GM12892 (cell line): Measurements from ENCODE around the gene CHRD.

Experiments used
- DNase-seq: peaks from one replicate; pipeline ENCODE4 v3.0.0; 2011; ENCODE audit not compliant: insufficient read length
- FAIRE-seq: peaks from 2 replicates; lab custom pipeline; 2011; peaks lifted over from hg19 to GRCh38; lab: Jason Lieb, UNC
- POLR2A ChIP-seq: IDR thresholded peaks from 2 replicates; pipeline ENCODE4 v1.6.1; 2011; ENCODE audit warnings: low read depth, low read length, control low read depth
- POLR2AphosphoS5 ChIP-seq: IDR thresholded peaks from 2 replicates; pipeline ENCODE4 v1.6.1; 2011; ENCODE audit warnings: low read depth, low read length, control low read depth
- TAF1 ChIP-seq: IDR thresholded peaks from 2 replicates; pipeline ENCODE4 v1.6.1; 2011; ENCODE audit warnings: low read depth, mild to moderate bottlenecking, control low read depth, low read length, borderline replicate concordance

Gene CHRD

GRCh38 chr3:184380627-184381260 is 890 bp downstream of the CHRD start:
- FAIRE-seq, result no peak
- TF ChIP-seq POLR2A, result no peak
- TF ChIP-seq TAF1, result no peak
- TF ChIP-seq POLR2AphosphoS5, result no peak
- no peak for DNase-seq

DNA sequence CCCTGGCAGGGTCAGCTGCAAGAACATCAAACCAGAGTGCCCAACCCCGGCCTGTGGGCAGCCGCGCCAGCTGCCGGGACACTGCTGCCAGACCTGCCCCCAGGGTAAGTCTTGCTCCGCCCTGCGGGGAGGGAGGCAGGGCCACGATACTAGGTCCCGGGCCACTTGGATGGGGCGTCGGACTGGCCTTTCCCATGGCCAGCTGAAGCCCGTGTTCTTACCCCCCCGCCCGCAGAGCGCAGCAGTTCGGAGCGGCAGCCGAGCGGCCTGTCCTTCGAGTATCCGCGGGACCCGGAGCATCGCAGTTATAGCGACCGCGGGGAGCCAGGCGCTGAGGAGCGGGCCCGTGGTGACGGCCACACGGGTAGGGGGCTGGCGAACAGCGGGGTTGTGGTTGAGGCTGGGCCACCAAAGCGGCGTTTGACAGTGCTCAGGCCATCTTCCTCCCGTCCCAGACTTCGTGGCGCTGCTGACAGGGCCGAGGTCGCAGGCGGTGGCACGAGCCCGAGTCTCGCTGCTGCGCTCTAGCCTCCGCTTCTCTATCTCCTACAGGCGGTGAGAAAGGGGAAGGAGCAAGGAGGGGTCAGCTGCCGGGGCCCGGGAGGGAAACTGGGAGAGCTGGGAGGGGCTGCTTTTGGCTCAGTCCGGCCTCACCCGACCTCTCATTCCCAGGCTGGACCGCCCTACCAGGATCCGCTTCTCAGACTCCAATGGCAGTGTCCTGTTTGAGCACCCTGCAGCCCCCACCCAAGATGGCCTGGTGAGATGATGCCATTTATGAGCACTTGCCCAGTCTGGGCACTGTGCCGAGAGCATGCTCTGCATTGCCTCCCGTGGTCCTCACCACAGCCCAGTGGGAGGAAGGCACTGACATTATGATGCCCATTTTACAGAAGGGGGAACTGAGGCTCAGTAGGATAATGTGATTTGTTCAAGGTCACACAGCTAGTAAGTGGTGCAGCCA is 1.7 kb downstream of the CHRD start:
- FAIRE-seq, result no peak
- DNase-seq, result no peak
- no peak for TF ChIP-seq TAF1
- TF ChIP-seq POLR2AphosphoS5, result no peak
- TF ChIP-seq POLR2A, result no peak

DNA sequence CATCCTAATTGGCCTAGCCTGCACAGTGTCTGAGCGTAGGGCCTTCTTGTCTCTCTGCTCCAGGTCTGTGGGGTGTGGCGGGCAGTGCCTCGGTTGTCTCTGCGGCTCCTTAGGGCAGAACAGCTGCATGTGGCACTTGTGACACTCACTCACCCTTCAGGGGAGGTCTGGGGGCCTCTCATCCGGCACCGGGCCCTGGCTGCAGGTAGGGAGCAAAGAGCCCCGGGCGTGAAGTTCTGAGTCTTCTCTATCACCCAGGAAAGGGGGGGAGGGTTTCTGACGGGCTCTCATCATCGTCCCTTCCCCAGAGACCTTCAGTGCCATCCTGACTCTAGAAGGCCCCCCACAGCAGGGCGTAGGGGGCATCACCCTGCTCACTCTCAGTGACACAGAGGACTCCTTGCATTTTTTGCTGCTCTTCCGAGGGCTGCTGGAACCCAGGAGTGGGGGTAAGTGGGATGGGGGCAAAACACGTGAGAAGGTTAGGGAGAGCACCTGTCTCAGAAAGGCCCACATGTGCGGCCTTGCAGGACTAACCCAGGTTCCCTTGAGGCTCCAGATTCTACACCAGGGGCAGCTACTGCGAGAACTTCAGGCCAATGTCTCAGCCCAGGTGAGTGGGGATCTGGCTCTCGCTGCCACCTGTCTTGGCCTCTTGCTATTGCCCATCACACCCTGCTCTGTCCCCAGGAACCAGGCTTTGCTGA is 2.6 kb downstream of the CHRD start:
- no peak for FAIRE-seq
- no peak for DNase-seq
- no peak for TF ChIP-seq TAF1
- no peak for TF ChIP-seq POLR2A
- no peak for TF ChIP-seq POLR2AphosphoS5

GRCh38 chr3:184383033-184383740 is 3.3 kb downstream of the CHRD start:
- DNase-seq (no peak), FAIRE-seq (no peak)
- TF ChIP-seq POLR2AphosphoS5, result no peak
- TF ChIP-seq POLR2A, result no peak
- no peak for TF ChIP-seq TAF1

DNA sequence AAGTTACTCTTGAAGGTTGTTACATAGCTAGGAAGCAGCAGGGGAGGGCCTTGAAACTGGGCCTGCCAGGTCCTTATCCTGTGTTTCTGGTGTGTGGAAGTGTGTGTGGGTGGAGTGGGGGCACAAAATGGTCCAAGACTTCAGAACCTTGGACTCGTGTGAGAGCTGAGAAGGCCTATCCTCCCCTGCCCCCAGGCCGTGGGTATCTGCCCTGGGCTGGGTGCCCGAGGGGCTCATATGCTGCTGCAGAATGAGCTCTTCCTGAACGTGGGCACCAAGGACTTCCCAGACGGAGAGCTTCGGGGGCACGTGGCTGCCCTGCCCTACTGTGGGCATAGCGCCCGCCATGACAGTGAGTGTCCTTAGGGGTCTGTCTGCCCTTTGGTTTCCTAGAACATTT is 4.5 kb downstream of the CHRD start:
- FAIRE-seq, result no peak

GRCh38 chr3:184384856-184385422 is 5.1 kb downstream of the CHRD start:
- TF ChIP-seq TAF1, result no peak
- DNase-seq (no peak), FAIRE-seq (no peak)

More for the DNA sequence above, 4.5 kb downstream of the CHRD start:
- TF ChIP-seq POLR2A (no peak), TAF1 (no peak)
- DNase-seq, result no peak

- TF ChIP-seq POLR2A (no peak), POLR2AphosphoS5 (no peak), TAF1 (no peak)
- FAIRE-seq (no peak), DNase-seq (no peak)
Measured at GRCh38 chr3:184386047-184386806, 6.4 kb downstream of the CHRD start.

- no peak for DNase-seq
- TF ChIP-seq POLR2AphosphoS5 (no peak), TAF1 (no peak), POLR2A (no peak)
- FAIRE-seq, result no peak
Measured at GRCh38 chr3:184387174-184387714, 7.4 kb downstream of the CHRD start.

- FAIRE-seq, result no peak
Measured at GRCh38 chr3:184388164-184388935, 8.5 kb downstream of the CHRD start.

More at GRCh38 chr3:184388164-184388935, 8.5 kb downstream of the CHRD start:
- TF ChIP-seq TAF1, result no peak
- TF ChIP-seq POLR2A, result no peak
- TF ChIP-seq POLR2AphosphoS5, result no peak
- no peak for DNase-seq
